NCI-H82 (cell line): Measurements from ENCODE around the gene LGI2.
"Not testable (repeated sequence)": the region's sequence is repeated elsewhere in the genome, so short reads cannot be mapped to it uniquely, and the experiment has no call there.

Experiments
- DNase-seq: peaks from one replicate; lab custom pipeline; 2025; lab: John Stamatoyannopoulos, UW

Gene LGI2

GRCh38 chr4:25030277-25031076 lies at the start of gene LGI2:
LGI2 (minus strand) TSS chr4:25030946; CDS start chr4:25030693, 253 bp downstream.
- DNase-seq, result peak; percentile 50

DNA sequence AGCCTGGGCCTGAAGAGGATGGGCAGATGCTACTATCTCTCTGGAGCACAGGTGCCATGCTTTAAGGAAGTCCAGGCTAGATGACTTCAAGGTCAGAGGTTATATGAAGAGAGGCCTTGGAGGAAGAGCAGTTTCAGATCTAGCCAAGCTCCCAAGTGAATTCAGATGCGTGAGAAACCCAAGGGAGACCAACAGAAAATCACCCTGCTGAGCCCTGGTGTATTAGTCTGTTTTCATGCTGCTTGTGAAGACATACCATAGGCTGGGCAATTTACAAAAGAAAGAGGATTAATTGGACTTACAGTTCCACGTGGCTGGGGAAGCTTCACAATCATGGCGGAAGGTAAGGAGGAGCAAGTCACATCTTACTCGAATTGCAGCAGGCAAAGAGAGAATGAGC lies 47.8 kb upstream of the LGI2 start:
- no peak for DNase-seq

DNA sequence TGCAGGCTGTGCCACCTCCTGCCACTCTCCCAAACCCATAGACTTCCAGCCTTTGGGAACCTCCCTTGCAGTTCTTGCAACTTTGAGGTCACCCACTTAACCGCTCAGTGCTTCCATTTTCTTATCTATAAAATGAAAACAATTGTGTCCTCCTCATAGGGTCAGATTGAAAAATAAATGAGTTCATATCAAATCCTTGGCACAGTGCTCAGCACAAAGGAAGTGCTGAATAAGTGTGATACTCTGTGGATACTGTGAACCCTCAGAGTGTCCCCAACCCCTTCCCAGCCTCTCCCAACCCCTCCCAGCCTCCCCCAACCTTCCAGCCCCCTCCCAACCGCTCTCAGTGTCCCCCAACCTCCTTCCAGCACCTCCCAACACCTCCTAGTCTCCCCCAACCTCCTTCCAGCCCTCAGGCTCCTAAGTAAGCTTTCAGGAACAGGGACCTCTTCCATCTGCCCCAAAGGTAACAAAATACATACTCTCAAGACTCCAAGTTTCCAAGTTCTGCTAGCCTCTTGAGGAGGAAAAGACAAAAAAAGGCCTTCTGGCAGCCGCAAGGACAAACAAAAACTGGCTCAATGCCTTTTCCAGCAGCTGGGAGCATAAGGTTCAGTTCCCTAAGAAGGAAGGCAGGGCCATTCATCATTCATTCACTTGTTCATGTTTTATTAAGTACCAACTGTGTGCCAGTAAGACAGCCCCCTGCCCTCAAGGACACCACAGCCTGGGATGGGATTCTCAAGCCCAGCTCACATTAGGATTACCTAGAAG lies 46.1 kb upstream of the LGI2 start:
- no peak for DNase-seq

GRCh38 chr4:25075851-25076250 lies 45.1 kb upstream of the LGI2 start:
- DNase-seq, result no peak

DNA sequence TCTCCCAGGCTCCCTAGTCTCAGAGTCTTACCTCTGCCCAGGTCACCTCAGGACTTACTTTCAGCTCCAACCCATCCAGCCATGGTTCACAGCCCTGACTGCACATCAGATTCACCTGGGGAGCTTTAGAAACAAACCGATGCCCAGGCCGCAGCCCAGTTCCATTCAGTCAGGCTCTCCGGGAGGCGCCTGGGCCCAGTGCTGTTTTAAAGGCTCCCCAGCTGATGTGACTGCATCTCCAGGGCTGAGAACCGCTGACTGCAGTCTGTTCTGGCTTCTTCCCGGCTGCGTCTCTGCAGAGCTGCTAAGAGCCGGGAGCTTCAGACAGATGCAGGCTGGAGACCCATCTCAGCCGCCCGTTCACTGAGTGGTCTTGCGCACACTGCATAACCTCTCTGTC lies 44.4 kb upstream of the LGI2 start:
- no peak for DNase-seq

DNA sequence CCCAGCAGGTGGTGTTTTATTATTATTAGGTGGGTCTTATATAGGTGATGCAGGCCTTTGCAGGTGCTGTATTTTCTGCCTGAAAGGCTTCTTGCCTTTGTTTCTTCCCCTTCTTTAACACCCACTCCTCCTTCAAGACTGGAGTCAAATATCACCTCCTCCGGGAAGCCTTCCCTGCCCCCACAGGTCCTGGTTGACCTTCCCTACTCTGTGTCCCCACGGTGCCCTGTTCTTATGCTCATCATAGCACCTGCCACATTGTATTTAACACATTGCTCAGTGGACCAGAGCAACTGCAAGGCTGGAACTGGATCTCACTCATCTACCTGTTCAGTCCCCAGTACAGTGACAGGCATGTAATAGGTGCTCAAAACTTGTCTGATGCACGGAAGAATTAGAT lies 39.8 kb upstream of the LGI2 start:
- no peak for DNase-seq

GRCh38 chr4:25069014-25069413 lies 38.3 kb upstream of the LGI2 start:
- no peak for DNase-seq

GRCh38 chr4:25068386-25068785 lies 37.6 kb upstream of the LGI2 start:
- DNase-seq, result peak; percentile 77

GRCh38 chr4:25065932-25066590 lies 35.3 kb upstream of the LGI2 start:
- no peak for DNase-seq

GRCh38 chr4:25065431-25065858 lies 34.7 kb upstream of the LGI2 start:
- no peak for DNase-seq

DNA sequence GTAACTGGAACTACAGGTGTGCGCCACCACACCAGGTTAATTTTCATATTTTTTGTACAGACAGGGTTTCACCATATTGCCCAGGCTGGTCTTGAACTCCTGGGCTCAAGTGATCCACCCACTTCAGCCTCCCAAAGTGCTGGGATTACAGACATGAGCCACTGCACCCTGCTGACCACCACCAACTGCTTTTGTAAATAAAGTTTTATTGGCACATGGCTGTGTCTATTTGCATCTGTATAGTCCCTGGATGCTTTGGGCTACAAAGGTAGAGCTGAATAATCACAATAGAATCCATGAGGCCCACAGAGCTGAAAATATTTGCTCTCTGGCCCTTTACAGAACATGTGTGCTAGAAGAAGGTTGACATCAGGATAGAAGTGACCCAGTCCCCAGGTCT lies 33.7 kb upstream of the LGI2 start:
- DNase-seq, result not testable (repeated sequence)

- DNase-seq, result no peak
Observed at GRCh38 chr4:25063116-25063515, 32.4 kb upstream of the LGI2 start.

DNA sequence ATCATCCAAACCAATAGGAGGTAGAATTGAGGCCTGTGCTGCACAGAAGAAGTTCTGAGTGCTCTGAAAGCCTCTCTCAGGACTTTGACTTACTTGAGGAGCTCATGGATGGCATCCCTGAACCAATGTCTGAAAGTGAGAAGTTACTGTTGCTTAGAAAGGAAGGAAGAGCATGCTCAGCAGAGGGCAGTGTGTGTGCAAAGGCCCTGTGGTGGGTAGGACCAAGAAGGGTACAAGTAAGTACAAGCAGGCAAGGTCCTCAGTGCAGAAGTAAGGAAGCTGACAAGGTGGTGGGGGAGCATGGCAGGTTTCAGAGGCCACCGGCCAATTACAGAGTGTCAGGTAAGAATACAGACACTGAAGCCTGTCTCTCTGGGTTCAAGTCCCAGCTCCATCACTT lies 31.4 kb upstream of the LGI2 start:
- no peak for DNase-seq

GRCh38 chr4:25061602-25062001 lies 30.9 kb upstream of the LGI2 start:
- DNase-seq, result no peak

- DNase-seq, result no peak
Observed at GRCh38 chr4:25060963-25061340, 30.2 kb upstream of the LGI2 start.

DNA sequence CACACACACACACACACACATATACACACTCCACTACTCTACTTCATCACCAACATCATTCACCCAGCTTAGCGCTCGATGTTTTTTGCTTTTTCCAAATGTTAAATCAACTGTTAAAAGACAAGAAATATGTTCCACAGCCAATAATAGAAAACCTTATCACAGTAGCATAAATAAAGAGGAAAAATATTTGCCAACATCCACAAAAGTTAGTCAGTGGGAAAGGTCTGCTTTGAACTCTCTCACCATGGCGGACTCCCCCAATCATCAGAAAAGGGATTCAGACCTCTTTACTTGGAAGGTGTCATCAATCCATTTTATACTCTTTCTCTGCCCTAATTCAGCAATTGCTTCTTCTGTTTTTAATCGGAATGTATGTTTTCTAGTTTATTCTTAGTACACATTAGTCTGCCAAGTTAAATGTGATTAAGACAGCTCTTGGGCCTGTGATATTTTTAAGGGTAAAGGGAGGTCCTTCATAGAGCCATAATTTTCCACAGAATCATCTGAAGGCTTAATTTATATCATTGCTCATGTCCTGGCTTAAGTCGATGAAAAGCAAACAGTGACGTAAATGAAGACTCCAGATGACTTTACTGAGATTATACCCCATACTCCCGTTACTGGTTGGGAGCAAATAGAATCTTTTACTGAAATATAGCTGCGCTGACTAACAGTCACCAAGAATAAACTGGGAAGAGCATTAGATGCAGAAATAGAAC lies 29.7 kb upstream of the LGI2 start:
- no peak for DNase-seq

DNA sequence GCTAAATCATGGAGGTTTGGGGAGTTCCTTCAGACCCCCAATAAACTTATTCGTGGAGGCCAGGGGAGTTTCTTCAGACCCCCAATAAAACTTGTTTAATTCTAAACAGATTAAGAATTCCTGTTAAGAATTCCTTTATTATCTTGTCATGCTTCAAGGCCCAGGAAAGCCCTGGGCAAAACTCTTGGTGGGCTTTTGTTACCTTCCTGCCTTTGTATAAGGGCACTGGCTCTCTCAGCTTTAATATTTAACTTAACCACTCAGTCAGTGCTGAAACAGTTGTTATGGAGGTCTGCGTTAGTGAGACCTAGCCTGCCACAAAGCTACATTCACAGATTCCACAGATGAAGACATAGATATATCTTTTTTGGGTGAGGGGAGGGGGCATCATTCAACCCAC lies 29.0 kb upstream of the LGI2 start:
- no peak for DNase-seq

GRCh38 chr4:25058796-25059195 lies 28.1 kb upstream of the LGI2 start:
- peak; percentile 49 for DNase-seq

DNA sequence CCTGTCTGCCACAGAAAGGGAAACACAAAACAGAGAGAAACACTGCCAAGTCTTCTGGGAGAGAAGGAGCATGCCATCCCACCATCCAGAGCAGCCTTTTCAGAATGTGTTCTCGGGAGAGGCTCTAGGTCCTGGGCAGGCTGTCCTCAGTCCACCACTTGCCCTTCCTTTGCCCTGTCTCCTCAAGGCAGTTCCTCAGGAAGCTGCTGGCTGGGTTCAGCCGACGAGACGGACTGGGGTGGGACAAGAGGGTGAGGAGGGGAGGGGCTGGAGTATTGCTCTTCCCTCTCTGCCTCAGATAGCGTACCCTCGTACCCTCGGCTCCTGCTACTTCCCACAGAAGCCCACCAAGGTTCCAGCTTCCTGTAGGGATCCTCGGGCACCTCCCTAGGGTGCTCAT lies 26.6 kb upstream of the LGI2 start:
- DNase-seq, result no peak

GRCh38 chr4:25052037-25052436 lies 21.3 kb upstream of the LGI2 start:
- DNase-seq, result not testable (repeated sequence)

DNA sequence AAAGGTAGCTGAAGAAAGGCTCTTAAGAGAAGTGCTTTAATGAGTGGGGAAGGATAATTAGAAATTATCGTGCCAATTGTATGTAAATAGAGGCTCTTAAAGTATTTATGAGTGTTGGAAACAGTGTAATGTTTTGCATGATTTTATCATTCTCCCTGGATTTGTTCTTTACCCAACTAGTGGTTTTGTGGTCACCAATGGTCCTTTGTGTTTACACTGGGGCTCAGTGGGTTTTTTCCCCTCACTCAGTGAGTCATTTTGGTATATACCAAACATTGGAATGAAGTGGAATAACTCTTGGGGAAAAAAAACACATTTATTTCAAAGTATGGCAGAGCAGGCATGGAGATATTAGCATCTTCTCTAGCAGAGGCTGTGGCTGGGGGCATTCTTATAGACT lies 20.8 kb upstream of the LGI2 start:
- DNase-seq, result no peak

DNA sequence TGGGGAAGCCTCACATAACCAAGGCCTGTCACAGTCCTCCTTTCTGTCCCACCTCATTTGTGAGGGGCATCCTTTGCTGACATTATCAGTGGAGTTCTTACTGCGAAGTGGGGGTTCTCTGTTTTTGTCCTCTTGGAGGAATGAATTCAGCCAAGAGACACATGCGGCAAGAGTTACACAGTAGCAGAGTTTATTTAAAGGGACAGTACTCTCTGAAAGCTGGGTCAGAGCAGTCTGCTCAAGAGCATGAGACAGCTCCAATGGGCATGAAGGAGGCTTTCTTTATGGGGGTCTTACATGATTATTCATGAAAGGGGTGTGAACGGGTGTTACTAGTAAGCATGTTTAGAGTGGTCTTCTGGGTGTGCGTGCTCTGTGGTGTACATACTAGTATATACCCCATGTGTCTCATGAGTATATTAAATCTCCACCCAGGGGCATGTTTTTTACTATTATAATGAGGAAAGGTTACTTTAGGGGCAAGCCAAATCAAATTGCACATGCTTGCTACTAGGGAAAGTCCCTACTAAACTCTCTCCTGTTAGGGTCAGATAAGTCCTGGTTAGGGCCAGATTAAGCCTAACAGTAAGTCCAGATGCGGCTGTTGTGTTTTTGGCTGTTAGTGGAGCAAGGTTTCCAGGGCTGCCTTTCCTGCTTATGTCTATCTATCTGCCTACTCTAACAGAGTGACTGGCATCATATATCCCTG lies 19.8 kb upstream of the LGI2 start:
- no peak for DNase-seq
